Measurements from ENCODE around the gene DCP1A. TPM values are rescaled to one million over a fixed set of nuclear protein-coding genes. Genes with fewer than 3 reads are reported as not detected.

DCP1A gene
- polyA plus RNA-seq, 4 donors: 24.9 to 36.5 (median 31.1) TPM

GRCh38 chr3:53252096-53252946, 95.0 kb downstream of the DCP1A start:
- no peak for DNase-seq (ENCODE audit: low read depth in 4 of 4, low spot score in 2 of 4)

DNA sequence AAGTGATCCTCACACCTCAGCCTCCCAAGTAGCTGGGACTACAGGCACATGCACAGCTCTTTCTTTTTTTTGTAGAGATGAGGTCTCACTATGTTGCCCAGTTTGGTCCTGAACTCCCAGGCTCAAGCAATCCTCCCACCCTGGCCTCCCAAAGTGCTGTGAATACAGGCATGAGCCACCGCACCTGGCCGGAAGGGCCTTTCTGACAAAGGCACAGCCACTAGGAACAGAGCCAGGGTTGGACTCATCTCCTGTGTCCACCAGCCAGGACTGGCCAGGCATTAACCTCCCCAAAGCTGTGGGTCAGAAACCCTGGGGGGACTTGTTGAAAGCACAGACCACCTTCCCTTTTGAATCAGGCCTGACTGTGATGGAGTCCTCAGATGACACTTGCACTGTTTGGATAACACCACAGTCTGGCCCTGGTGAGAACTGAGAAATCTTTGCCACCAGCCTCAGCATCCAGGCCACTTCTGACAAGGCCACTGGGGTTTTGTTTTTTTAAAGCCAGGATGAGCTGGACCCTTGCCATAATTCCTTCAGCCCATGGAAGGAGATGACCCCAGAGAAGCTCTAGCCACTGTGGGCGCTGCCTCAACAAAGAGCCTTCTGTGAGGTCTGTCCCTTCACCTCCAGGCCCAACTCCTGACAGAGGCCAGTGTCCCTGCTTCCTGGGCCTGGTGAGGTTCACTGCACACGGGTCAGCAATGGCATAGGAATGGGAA, 96.3 kb downstream of the DCP1A start:
- DNase-seq (ENCODE audit: low read depth in 4 of 4, low spot score in 2 of 4): no peak

- no peak for DNase-seq (ENCODE audit: low read depth in 4 of 4, low spot score in 2 of 4)
Observed at GRCh38 chr3:53250453-53250852, 96.9 kb downstream of the DCP1A start.

DNA sequence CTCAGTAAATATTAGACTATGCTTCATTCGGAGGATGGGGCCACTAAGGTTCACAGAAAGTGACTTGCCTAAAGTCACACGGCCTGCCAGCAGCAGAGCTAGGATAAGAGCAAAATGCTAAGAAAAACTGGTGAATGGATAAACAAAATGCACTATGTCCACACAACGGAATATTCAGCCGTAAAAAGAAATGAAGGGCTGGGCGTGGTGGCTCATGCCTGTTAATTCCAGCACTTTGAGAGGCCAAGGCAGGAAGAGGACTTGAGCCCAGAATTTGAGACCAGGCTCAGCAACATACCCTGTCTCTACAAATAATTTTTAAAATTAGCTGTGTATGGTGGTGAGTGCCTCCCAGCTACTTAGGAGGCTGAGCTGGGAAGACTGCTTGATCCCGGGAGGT, 99.2 kb downstream of the DCP1A start:
- no peak for DNase-seq (ENCODE audit: low read depth in 4 of 4, low spot score in 2 of 4)

DNA sequence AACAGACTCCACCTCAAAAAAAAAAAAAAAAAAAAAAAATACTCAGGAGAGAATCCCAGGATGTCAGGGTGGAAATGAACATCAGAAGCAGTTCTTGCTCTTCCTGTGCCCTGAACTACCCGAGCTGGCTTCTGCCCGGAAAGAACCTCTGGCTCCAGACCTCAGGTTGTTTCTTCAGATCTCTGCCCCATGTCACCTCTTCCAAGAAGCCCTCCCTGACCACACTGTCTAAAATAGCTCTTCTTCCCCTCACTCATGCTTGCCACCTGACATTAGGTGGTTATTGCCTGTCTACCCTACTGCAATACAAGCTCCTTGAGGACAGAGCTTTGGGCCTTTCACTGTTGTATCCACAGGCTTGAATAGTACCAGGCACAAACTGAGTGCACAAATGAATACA, 99.7 kb downstream of the DCP1A start:
- DNase-seq (ENCODE audit: low read depth in 4 of 4, low spot score in 2 of 4): no peak

DNA sequence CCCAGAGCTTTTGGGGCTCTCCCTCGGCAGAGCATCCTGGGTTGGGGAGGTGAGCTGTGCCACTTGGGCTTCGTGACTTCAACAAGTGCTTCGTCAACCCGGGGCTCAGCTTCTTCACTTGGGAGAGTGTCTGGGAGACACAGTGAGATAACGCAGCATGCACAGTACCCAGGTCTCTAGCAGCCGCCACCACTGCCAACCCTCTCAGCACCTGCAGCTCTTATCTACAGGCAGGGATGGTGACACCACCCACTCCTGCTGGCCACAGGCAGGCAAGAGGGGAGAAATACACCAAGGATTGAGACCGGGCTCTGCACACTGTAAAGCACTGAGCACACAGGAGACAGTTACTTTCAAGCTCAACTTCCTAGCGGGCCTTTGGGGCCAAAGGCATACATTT, 103.1 kb downstream of the DCP1A start:
- DNase-seq (ENCODE audit: low read depth in 4 of 4, low spot score in 2 of 4): no peak

- DNase-seq (ENCODE audit: low read depth in 4 of 4, low spot score in 2 of 4): no peak
Observed at GRCh38 chr3:53243785-53244184, 103.6 kb downstream of the DCP1A start.

- DNase-seq (ENCODE audit: low read depth in 4 of 4, low spot score in 2 of 4): no peak
Observed at GRCh38 chr3:53243165-53243564, 104.2 kb downstream of the DCP1A start.

DNA sequence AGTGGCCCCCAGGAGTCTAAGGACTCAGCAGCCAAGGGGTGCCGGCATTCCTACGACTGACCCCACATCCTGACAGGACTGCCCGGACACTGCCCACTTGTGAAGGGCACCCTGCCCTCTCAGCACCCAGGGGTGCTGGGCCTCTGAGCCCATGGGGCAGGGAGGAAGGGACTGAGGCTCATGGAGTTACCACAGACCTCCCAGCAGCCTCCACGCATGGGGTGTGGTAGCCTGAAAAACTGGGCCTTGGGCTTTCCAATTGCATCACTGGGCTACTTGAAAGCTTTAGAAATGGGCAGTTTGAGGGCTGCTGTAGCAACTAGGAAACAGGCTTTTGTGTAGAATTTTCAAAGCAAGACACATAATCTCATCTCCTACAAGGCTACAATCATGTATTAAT, 104.7 kb downstream of the DCP1A start:
- DNase-seq (ENCODE audit: low read depth in 4 of 4, low spot score in 2 of 4): no peak

DNA sequence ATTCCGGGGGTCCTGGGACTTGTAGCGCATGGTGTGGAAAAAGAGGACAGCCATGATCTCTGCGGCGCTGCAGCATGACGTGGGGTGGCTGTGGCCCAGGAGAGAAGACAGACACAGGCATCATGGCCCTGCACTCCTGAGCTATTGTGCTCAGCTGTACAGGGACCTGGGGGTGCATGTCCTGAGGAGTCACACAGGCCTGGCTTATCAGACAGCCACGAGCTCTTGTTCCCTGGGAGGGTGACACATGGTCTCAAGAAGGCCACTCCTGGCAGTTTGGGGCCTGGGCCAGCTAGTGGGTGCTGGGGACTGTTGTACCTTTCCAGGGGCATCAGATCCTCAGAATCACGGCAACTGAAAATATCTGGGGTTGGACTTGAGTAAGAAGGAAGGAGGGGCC, 105.2 kb downstream of the DCP1A start:
- no peak for DNase-seq (ENCODE audit: low read depth in 4 of 4, low spot score in 2 of 4)

- no peak for DNase-seq (ENCODE audit: low read depth in 4 of 4, low spot score in 2 of 4)
Observed at GRCh38 chr3:53240989-53241972, 106.1 kb downstream of the DCP1A start.

DNA sequence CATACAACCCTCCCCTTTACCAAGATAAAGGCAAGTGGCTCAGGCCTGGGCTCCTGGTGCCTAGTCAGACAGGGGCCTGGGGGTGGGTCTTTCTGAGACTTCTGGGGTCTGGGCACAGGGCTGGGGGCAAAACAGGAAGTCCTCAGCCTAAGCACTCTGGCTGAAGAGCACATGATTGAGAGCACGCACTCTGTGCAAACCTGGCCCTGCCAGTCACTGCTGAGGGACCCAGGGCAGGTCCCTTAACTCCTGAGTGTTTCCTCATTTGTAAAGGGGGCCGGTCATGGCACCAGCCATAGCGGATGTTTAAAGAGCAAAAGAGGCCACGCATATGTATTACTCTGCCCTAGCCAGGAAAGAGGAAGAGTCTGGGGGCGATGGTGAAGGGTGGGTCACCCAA, 107.5 kb downstream of the DCP1A start:
- no peak for DNase-seq (ENCODE audit: low read depth in 4 of 4, low spot score in 2 of 4)

- no peak for DNase-seq (ENCODE audit: low read depth in 4 of 4, low spot score in 2 of 4)
Observed at GRCh38 chr3:53238886-53239285, 108.5 kb downstream of the DCP1A start.

- DNase-seq (ENCODE audit: low read depth in 4 of 4, low spot score in 2 of 4): peak in 3 of 4 donors; percentile 20 to 65 (median 35)
Observed at GRCh38 chr3:53238051-53238850, 109.1 kb downstream of the DCP1A start.

DNA sequence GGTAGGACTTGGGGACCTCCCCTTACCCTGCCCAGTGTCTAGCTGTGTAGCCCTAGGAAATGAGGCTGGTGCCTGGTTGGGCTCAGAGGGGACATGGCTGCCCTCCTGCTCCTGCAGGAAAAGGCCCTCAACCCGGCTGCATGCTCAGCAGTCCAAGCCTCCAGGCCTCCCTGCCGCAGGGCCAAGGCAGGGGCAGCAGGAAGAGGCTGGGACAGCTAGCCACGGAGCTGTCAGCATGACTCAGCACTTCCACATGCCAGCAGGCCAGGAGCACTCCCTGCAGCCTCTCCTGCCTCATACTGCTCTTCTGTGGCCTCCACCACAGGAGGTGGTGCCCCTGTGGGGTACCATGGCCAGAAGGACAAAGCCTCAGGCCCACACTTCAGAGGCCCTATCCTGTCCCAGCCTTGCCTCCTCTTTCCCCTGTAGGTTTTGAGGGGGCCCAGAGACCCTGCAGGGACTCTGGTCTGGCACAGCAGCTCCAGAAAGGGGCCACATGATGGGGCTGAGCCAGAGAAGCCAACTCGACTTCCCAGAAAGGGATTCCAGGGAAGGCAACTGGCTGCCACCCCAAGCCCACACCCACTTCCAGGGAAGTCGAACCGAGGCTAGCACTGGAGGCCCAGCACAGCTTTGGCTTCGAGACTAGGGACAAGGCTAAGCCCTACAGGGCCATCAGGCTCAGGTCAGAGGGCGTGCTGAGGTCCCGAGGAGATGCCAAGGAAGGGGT, 111.1 kb downstream of the DCP1A start:
- no peak for DNase-seq (ENCODE audit: low read depth in 4 of 4, low spot score in 2 of 4)

DNA sequence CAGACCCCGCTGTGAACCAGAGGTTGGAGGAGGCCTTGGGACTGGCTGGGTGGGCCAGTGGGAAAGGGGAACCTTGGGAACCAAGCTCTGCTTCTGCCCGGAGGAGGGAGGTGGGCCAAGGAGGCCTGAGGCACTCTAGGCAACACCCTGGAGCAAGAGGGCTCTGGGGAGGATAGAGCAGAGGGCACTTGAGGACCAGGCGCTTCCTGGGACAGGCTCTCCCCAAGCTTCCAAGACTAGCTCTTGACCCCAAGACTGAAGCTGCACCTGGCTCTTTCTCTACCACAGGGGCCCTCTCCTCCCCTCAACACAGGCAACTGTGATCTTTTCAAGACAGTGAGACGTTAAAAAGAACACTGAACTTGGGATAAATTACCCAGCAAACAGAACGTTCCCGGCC, 111.8 kb downstream of the DCP1A start:
- DNase-seq (ENCODE audit: low read depth in 4 of 4, low spot score in 2 of 4): no peak

GRCh38 chr3:53234841-53235232, 112.5 kb downstream of the DCP1A start:
- no peak for DNase-seq (ENCODE audit: low read depth in 4 of 4, low spot score in 2 of 4)

- no peak for DNase-seq (ENCODE audit: low read depth in 4 of 4, low spot score in 2 of 4)
Observed at GRCh38 chr3:53234130-53234840, 113.1 kb downstream of the DCP1A start.
